GM19035 (cell line): ENCODE data around the gene SPECC1.
"Not testable (repeated sequence)": the region's sequence is repeated elsewhere in the genome, so short reads cannot be mapped to it uniquely, and the experiment has no call there.

Source experiments
- ATAC-seq: cut with Tn5 transposase; IDR thresholded peaks from one replicate; pipeline ENCODE4 v1.9.1; 2021; ENCODE audit not compliant: unreplicated experiment

SPECC1 gene

GRCh38 chr17:20092261-20092867, 83.2 kb downstream of the SPECC1 start:
- no peak for ATAC-seq

GRCh38 chr17:20092973-20093626, 83.9 kb downstream of the SPECC1 start:
- ATAC-seq = no peak

GRCh38 chr17:20094777-20095176, 85.6 kb downstream of the SPECC1 start:
- no peak for ATAC-seq

- no peak for ATAC-seq
Measured at GRCh38 chr17:20095336-20096080, 86.3 kb downstream of the SPECC1 start.

- no peak for ATAC-seq
Measured at GRCh38 chr17:20096430-20096829, 87.3 kb downstream of the SPECC1 start.

- no peak for ATAC-seq
Measured at GRCh38 chr17:20097330-20097729, 88.2 kb downstream of the SPECC1 start.

- ATAC-seq = no peak
Measured at GRCh38 chr17:20098314-20098713, 89.2 kb downstream of the SPECC1 start.

GRCh38 chr17:20100806-20101205, 91.6 kb downstream of the SPECC1 start:
- not testable (repeated sequence) for ATAC-seq

GRCh38 chr17:20103454-20104446, 94.6 kb downstream of the SPECC1 start:
- no peak for ATAC-seq

- no peak for ATAC-seq
Measured at GRCh38 chr17:20105539-20106280, 96.6 kb downstream of the SPECC1 start.

- not testable (repeated sequence) for ATAC-seq
Measured at GRCh38 chr17:20106446-20106845, 97.3 kb downstream of the SPECC1 start.

- ATAC-seq = no peak
Measured at GRCh38 chr17:20109076-20109475, 99.9 kb downstream of the SPECC1 start.

GRCh38 chr17:20111538-20111937, 102.4 kb downstream of the SPECC1 start:
- ATAC-seq = no peak

GRCh38 chr17:20114466-20114865, 105.3 kb downstream of the SPECC1 start:
- ATAC-seq = no peak

GRCh38 chr17:20116683-20117309, 107.6 kb downstream of the SPECC1 start:
- no peak for ATAC-seq

GRCh38 chr17:20118280-20118679, 109.1 kb downstream of the SPECC1 start:
- ATAC-seq = no peak

GRCh38 chr17:20120836-20121235, 111.7 kb downstream of the SPECC1 start:
- no peak for ATAC-seq

GRCh38 chr17:20121359-20122253, 112.4 kb downstream of the SPECC1 start:
- no peak for ATAC-seq
